ENCODE measurements around the gene ATP1A3. TPM values are rescaled to one million over a fixed set of nuclear protein-coding genes. Genes with fewer than 3 reads are reported as not detected.

Gene ATP1A3
- total and polyA plus RNA-seq, 4 donors = 0.09 to 0.40 (median 0.13) TPM

DNA sequence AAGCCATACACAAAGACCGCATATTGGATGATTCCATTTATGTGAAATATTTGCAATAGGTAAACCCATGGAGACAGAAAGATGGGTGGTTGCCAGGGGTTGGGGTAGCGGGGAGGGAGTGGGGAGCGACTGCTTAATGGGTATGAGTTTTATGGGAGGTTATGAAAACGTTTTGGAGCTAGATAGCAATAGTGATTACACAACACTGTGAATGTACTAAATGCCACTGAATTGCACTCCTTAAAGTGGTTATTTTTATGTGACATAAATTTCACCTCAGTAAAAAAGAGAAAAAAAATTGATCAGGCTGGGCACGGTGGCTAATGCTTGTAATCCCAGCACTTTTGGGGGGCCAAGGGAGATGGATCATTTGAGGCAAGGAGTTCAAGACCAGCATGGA is 39.4 kb upstream of the ATP1A3 start:
- H3K9ac ChIP-seq (ENCODE audit: insufficient read depth in 1 of 2, low read length in 2 of 2) = no peak overlapping the region
- H3K4me3 ChIP-seq = no peak overlapping the region
- TF ChIP-seq CTCF (IDR thresholded peaks at IDR 0.05; ENCODE audit: control extremely low read depth, extremely low read depth) = no peak
- H3K27ac ChIP-seq (ENCODE audit: low read depth in 1 of 2, low read length in 1 of 2) = no peak overlapping the region
- H3K9me3 ChIP-seq (ENCODE audit: control insufficient read depth in 4 of 4, insufficient read depth in 3 of 4, low read length in 3 of 4) = peaks cover 0 to 2% (median 0%) of the 10 kb centered on the region in 4 donors
- no peaks in the 10 kb centered on the region for H3K36me3 ChIP-seq (ENCODE audit: control insufficient read depth in 4 of 4, insufficient read depth in 4 of 4, low read length in 4 of 4)
- H3K27me3 ChIP-seq (ENCODE audit: control insufficient read depth in 3 of 3, insufficient read depth in 3 of 3, low read length in 2 of 3) = no peaks in the 10 kb centered on the region
- no peak for ATAC-seq (ENCODE audit: insufficient read depth, low FRiP score)
- H3K4me1 ChIP-seq (ENCODE audit: control insufficient read depth in 5 of 5, insufficient read depth in 5 of 5, low read length in 5 of 5) = peaks cover 0 to 2% (median 0%) of the 10 kb centered on the region in 5 donors
- WGBS, 2 donors = 77 to 79% methylated on average over 5 of the region's 5 CpGs
- DNase-seq = no peak

- Histone ChIP-seq H3K27ac (ENCODE audit: low read depth in 1 of 2, low read length in 1 of 2) (no peak overlapping the region), H3K4me1 (ENCODE audit: control insufficient read depth in 5 of 5, insufficient read depth in 5 of 5, low read length in 5 of 5) (peaks cover 0 to 2% (median 0%) of the 10 kb centered on the region in 5 donors), H3K9me3 (ENCODE audit: control insufficient read depth in 4 of 4, insufficient read depth in 3 of 4, low read length in 3 of 4) (no peaks in the 10 kb centered on the region), H3K27me3 (ENCODE audit: control insufficient read depth in 3 of 3, insufficient read depth in 3 of 3, low read length in 2 of 3) (no peaks in the 10 kb centered on the region), H3K4me3 (no peak overlapping the region), H3K36me3 (ENCODE audit: control insufficient read depth in 4 of 4, insufficient read depth in 4 of 4, low read length in 4 of 4) (no peaks in the 10 kb centered on the region), H3K9ac (ENCODE audit: insufficient read depth in 1 of 2, low read length in 2 of 2) (no peak overlapping the region)
- no peak for TF ChIP-seq CTCF (IDR thresholded peaks at IDR 0.05; ENCODE audit: control extremely low read depth, extremely low read depth)
- no peak for ATAC-seq (ENCODE audit: insufficient read depth, low FRiP score)
- WGBS, 2 donors = 63 to 84% methylated on average over 5 of the region's 5 CpGs
- peak in 2 of 3 donors; percentile 58 to 62 for DNase-seq
These were observed 38.4 kb upstream of the ATP1A3 start for GRCh38 chr19:42032431-42032830.

GRCh38 chr19:42030645-42031440 is 36.8 kb upstream of the ATP1A3 start:
- no peaks in the 10 kb centered on the region for H3K9me3 ChIP-seq (ENCODE audit: control insufficient read depth in 4 of 4, insufficient read depth in 3 of 4, low read length in 3 of 4)
- H3K4me1 ChIP-seq (ENCODE audit: control insufficient read depth in 5 of 5, insufficient read depth in 5 of 5, low read length in 5 of 5) = peaks cover 0 to 2% (median 0%) of the 10 kb centered on the region in 5 donors
- DNase-seq = no peak
- no peak overlapping the region for H3K27ac ChIP-seq (ENCODE audit: low read depth in 1 of 2, low read length in 1 of 2)
- no peak overlapping the region for H3K4me3 ChIP-seq
- TF ChIP-seq CTCF (IDR thresholded peaks at IDR 0.05; ENCODE audit: control extremely low read depth, extremely low read depth) = no peak
- ATAC-seq (ENCODE audit: insufficient read depth, low FRiP score) = no peak
- no peaks in the 10 kb centered on the region for H3K36me3 ChIP-seq (ENCODE audit: control insufficient read depth in 4 of 4, insufficient read depth in 4 of 4, low read length in 4 of 4)
- H3K27me3 ChIP-seq (ENCODE audit: control insufficient read depth in 3 of 3, insufficient read depth in 3 of 3, low read length in 2 of 3) = no peaks in the 10 kb centered on the region
- WGBS, 2 donors = 78 to 85% methylated on average over 7 of the region's 7 CpGs
- no peak overlapping the region for H3K9ac ChIP-seq (ENCODE audit: insufficient read depth in 1 of 2, low read length in 2 of 2)

All from lung (tissue), 12 donors.